HG03175 (cell line): ENCODE results near the gene NR1H2.
"Not testable (repeated sequence)": the region's sequence is repeated elsewhere in the genome, so short reads cannot be mapped to it uniquely, and the experiment has no call there.

ENCODE experiments used
- ATAC-seq: cut with Tn5 transposase; IDR thresholded peaks from one replicate; pipeline ENCODE4 v1.9.1; 2021; ENCODE audit warnings: mild to moderate bottlenecking, moderate library complexity; ENCODE audit not compliant: unreplicated experiment

NR1H2 gene

DNA sequence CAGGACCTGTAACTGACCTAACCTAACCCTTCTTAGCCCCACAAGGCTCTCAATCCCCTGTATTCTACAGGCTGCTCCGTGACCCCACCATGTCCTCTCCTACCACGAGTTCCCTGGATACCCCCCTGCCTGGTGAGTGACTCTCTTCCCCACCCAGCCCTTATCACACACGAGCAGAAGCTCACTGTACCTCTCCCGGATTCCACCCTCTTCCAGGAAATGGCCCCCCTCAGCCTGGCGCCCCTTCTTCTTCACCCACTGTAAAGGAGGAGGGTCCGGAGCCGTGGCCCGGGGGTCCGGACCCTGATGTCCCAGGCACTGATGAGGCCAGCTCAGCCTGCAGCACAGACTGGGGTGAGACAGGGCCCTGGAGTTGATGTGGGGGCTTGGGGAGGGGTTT lies 1.3 kb downstream of the NR1H2 start:
- no peak for ATAC-seq

GRCh38 chr19:50378169-50378862 lies 2.1 kb downstream of the NR1H2 start:
- ATAC-seq, result no peak

GRCh38 chr19:50378863-50379236 lies 2.6 kb downstream of the NR1H2 start:
- no peak for ATAC-seq

DNA sequence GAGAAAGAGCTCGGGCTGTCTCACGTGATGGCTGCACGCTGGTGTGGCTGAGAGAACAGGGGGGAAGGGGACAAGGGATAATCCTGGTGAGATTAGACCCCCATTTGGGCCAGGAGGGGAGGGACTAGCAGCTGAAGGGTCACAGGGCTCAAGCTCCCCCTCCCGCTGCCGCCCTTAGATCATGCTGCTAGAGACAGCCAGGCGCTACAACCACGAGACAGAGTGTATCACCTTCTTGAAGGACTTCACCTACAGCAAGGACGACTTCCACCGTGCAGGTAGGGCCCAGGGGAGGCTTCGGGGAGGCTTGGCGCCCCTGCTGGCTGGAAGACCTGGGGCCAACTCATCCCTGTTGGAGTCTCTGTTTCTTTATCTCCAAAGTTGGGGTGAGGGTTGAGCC lies 3.3 kb downstream of the NR1H2 start:
- no peak for ATAC-seq

DNA sequence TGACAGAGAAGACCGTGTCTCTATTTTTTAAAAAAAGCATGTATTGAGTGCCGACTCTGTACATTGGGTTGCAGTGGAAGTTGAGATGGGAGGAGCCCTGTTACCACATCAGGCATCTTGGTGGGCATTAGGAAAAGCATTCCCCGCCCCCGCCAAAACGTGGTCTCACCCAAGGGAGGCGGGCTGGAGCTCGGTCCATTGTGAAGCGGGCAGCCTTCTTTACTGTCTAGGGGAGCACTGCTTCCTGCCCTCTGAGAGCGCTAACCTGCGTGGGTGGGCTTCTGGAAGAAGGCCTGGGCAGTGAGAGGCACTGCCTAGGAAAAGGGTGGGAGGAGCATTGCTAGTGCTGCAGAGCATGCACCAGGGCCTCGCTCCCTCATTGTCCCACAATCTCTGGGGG lies 3.9 kb downstream of the NR1H2 start:
- ATAC-seq, result no peak

DNA sequence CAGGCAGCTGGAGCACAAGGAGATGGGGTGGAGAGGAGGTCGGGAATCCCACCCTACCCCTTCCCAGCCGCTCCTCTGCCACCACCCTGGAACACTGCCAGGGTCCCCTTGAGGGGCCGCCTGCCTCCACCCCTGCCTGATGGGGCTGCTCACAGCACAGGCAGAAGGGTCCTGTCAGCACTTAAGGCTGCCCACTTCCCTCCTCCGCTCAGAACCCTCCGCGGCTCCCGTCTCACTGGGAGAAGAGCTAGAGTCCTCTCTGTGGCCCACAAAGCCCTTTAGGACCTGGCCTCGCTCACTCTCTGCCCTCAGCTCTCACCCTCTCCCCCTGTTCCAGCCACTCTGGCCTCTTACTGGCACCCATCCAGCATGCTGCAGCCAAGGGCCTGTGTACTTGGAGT lies 4.5 kb downstream of the NR1H2 start:
- ATAC-seq, result no peak

DNA sequence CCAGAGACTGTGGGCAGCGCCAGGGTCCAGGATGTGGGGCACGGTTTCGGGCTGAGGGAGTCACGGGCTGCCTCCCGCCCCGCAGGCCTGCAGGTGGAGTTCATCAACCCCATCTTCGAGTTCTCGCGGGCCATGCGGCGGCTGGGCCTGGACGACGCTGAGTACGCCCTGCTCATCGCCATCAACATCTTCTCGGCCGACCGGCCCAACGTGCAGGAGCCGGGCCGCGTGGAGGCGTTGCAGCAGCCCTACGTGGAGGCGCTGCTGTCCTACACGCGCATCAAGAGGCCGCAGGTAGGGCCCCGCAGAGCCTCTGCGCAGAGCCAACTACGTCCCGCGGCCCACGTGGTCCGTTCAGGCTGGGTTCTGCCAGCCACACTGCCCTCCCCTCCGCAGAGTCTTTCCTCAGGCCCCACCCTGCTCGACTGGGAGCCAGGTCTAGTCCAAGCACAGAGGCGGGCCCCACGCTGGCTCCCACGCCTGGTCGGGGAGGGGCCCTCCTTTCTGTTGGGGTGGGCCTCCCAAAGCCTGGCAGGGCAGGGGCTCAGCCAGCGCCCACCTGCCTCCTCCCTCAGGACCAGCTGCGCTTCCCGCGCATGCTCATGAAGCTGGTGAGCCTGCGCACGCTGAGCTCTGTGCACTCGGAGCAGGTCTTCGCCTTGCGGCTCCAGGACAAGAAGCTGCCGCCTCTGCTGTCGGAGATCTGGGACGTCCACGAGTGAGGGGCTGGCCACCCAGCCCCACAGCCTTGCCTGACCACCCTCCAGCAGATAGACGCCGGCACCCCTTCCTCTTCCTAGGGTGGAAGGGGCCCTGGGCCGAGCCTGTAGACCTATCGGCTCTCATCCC lies 5.8 kb downstream of the NR1H2 start:
- ATAC-seq, result no peak

GRCh38 chr19:50383001-50383851 lies 7.0 kb downstream of the NR1H2 start:
- no peak for ATAC-seq

DNA sequence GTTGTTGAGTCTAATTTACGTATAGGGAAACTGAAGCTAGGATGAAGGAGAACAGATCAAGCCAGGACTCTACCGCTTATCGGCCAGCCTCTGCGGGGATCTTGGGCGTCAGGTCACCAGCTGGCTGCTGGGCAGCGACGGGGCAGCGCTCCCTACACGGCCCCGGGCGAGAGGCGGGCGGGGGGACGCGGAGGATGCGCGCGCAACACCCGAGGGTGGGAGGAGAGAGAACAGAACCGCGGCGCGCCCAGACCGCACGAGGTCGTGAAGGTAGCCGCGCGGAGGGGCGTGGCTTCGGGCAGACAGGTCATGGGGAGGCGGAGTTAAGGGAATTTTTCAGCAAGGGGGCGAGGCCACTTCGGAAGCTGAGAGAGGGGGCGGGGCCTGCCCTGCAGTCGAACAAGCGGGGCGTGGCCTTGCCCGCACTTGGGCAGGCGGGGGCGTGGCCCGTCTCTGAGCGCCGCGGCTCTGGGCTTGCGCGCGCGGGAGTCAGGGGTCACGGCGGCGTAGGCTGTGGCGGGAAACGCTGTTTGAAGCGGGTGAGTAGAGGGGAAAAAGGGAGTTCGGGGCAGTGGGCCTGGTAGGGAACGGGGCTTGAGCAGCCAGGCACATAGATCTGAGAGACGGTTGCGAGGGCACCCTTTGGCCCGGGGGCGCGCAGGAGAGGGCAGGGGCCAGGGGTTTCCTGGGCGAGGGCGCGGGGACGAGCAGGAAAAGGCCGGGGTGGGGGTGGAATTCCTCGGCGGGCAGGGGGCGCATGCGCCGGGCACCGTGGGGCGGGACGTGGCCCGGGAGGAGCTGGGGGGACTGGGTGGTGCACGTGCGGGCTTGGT lies 7.8 kb downstream of the NR1H2 start, which contains the start of gene POLD1:
Gene POLD1, plus strand, starts transcription at position 496 of the 833 bp plus-strand sequence. CDS start 14,505 bp downstream, outside the sequence.
- peak; percentile 88 for ATAC-seq

DNA sequence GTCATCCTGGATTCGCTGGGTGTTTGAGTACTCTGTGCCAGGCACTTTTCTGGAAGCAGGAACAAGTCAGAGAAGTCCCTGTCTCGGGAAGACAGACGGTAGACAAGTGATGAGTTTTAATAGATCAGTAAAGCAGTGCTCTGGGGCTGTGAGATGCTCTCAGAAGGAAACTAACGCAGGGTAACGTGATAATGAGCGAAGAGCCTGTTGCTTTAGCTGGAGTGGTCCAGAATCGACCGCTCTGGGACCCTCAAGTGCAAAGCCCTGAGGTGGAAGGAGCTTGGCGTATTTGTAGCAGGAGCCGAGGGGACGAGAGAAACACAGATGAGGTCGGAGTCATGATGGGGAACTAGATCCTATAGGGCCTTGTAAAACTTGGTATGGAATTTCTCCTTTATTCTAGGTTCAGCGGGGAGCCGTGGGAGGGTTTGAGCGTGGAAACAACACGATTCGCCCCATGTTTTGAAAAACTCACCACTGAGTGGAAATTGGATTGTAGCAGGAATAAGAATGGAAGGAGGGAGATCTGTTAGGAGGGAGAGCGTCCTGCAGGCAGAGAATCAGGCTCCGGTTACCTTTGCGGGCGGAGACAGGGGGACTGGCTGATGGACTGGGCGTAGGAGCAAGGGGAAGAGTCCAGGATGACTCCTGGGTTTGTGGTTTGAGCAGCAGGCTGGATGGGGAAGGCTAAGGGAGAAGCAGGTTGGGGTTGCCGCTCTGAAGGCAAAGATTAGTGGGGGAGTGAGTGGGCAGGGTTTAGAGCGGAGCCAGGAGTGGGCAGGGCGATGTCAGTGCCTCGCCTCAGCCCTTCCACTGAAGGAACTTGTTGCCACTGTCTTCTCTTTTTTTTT lies 8.7 kb downstream of the NR1H2 start:
- no peak for ATAC-seq

DNA sequence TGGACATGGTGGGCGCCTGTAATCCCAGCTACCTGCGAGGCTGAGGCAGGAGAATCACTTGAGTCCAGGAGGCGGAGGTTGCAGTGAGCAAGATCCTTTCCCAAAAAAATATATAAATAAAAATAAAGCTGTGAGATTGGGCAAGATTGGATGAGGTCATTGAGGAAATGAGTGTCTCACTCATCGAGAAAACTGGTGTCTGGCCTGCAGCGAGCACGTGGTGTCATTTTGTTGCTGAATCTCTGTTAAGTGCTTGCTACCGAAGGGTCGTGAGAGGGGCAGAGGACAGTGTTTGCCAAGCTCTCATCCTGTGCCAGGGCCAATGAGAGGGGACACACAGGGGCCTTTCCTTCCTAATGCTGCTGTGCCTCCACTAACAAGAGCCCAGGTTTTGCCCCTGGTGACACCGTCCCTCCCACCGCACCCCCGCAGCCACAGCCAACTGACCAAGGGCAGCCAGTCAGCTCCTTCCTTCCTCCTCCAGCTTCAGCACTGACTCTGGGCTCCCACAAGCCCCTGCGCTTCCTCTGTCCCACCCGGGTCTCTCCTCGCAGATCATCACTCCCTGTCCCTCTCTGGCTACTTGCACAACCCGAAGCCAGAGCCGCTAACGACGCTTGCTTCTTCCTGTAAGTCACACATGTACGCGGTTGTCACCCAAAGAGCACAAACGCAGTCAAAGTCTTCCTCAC lies 11.1 kb downstream of the NR1H2 start:
- ATAC-seq, result no peak

- ATAC-seq, result no peak
These were observed 11.6 kb downstream of the NR1H2 start for GRCh38 chr19:50387868-50388245.

GRCh38 chr19:50390295-50390694 lies 14.0 kb downstream of the NR1H2 start:
- ATAC-seq, result not testable (repeated sequence)

DNA sequence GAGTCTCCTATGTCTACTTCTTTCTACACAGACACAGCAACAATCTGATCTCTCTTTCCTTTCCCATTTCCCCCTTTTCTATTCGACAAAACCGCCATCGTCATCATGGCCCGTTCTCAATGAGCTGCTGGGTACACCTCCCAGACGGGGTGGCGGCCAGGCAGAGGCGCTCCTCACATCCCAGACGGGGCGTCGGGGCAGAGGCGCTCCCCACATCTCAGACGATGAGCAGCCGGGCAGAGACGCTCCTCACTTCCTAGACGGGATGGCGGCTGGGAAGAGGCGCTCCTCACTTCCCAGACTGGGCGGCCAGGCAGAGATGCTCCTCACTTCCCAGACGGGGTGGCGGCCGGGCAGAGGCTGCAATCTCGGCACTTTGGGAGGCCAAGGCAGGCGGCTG lies 14.7 kb downstream of the NR1H2 start:
- not testable (repeated sequence) for ATAC-seq

GRCh38 chr19:50392759-50393158 lies 16.5 kb downstream of the NR1H2 start:
- no peak for ATAC-seq

DNA sequence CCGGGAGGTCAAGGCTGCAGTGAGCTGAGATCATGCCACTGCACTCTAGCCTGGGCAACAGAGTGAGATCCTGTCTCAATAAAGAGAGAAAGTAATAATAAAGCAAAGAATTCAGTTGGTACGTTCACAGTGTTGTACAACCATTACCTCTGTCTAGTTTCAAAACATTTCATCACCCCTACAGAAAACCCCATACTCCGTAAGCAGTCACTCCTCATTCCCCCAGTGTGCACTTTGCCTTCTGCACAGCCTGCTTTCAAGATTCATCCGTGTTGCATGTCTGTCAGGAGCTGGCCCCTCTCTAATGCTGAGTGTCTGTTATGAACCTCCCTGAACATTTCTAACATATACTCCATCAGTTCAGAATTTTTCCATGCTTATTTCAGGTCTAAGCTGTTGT lies 17.3 kb downstream of the NR1H2 start:
- ATAC-seq, result no peak

DNA sequence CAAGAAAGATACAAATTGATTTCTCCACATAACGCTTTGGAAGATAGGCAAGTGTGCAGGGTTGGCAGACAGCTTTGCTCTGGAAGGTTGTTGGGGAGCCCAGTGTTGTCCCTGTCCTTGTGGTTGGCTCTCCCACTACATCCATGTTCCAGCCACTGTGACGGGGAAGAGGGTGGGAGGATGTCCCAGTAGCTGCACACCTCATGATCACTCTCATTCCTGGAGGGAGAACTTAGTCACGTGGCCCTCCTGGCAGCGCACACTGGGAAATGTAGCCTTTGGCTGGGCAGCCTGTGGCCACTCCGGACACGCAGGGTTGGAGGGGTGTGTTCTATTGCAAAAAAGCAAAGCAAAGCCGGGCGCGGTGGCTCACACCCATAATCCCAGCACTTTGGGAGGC lies 17.8 kb downstream of the NR1H2 start:
- no peak for ATAC-seq

DNA sequence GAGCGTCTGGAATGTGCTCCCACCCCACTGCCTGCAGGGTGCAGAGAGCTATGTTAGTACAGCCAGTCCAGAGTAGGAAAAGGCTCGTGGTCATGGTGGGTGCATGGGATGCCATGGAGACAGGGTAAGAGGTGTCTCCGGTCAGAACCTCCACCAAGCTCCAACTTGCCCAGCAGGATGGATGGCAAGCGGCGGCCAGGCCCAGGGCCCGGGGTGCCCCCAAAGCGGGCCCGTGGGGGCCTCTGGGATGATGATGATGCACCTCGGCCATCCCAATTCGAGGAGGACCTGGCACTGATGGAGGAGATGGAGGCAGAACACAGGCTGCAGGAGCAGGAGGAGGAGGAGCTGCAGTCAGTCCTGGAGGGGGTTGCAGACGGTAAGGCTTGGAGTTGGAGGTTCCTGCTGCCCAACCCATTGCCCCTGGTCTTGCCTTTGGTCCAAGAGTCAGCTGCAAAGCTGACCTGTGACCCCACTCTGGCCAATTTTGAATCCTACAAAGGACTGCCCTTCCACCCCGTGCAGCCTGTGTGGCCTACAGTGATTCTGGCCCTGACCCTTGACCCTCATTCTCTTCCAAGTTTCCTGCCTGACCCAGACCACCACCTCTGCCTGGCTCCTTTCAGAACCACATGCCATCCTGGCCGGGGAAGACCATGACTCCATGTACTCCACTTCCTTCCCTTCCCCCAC lies 22.6 kb downstream of the NR1H2 start:
- no peak for ATAC-seq
